Esophagus muscularis mucosa (tissue), 3 donors: ENCODE measurements around the gene ALG11.

Experiments used
- CTCF ChIP-seq, 3 experiments: fragments of 200-600 bp in 2 of 3; fragments of 450-650 bp in 1 of 3; sonication (generic) in 2 of 3; IDR thresholded peaks; one replicate each; pipeline ENCODE4 v1.5.1; 2017 to 2019; ENCODE audit warnings: antibody characterized with exemption in 3 of 3, mild to moderate bottlenecking in 2 of 3, moderate library complexity in 1 of 3
- POLR2A ChIP-seq: fragments of 450-650 bp; IDR thresholded peaks from one replicate; pipeline ENCODE4 v1.6.1; 2017; ENCODE audit warnings: antibody characterized with exemption, moderate library complexity, mild to moderate bottlenecking, low read depth
- POLR2AphosphoS5 ChIP-seq, 2 donors: sonication (generic); formaldehyde crosslinking; IDR thresholded peaks; one replicate each; pipeline ENCODE4 v1.6.1; 2017; ENCODE audit warnings: antibody characterized with exemption in 2 of 2

- no peak for TF ChIP-seq POLR2A
- no peak for TF ChIP-seq CTCF (IDR thresholded peaks at IDR 0.05)
- no peak for TF ChIP-seq POLR2AphosphoS5 (IDR thresholded peaks at IDR 0.05)
These were observed 37.7 kb upstream of the ALG11 start for GRCh38 chr13:51974482-51974881.
